ENCODE measurements around the gene ACTR3.

ACTR3 gene

GRCh38 chr2:113892004-113892710, 2.3 kb downstream of the ACTR3 start:
- DNase-seq (ENCODE audit: low read depth): no peak
- H3K4me3 ChIP-seq (ENCODE audit: low read depth, low read length): peak overlapping the region; percentile 88
- TF ChIP-seq CTCF (IDR thresholded peaks at IDR 0.05; ENCODE audit: low read depth, low read length, missing control alignments): no peak
- in situ Hi-C loops (cut with HindIII; ENCODE audit: low sequenced_read_pairs): no loop called here

- TF ChIP-seq CTCF (IDR thresholded peaks at IDR 0.05; ENCODE audit: low read depth, low read length, missing control alignments): no peak
- in situ Hi-C loops (cut with HindIII; ENCODE audit: low sequenced_read_pairs): no loop called here
- peak; percentile 89 for DNase-seq (ENCODE audit: low read depth)
- peak overlapping the region; percentile 2 for H3K4me3 ChIP-seq (ENCODE audit: low read depth, low read length)
Measured at GRCh38 chr2:113894156-113894743, 4.4 kb downstream of the ACTR3 start.

GRCh38 chr2:113895301-113895700, 5.4 kb downstream of the ACTR3 start:
- no peak for DNase-seq (ENCODE audit: low read depth)
- in situ Hi-C loops (cut with HindIII; ENCODE audit: low sequenced_read_pairs): no loop called here
- no peak for TF ChIP-seq CTCF (IDR thresholded peaks at IDR 0.05; ENCODE audit: low read depth, low read length, missing control alignments)
- no peak overlapping the region for H3K4me3 ChIP-seq (ENCODE audit: low read depth, low read length)

GRCh38 chr2:113895819-113896563, 6.1 kb downstream of the ACTR3 start:
- in situ Hi-C loops (cut with HindIII; ENCODE audit: low sequenced_read_pairs): no loop called here
- no peak overlapping the region for H3K4me3 ChIP-seq (ENCODE audit: low read depth, low read length)
- no peak for DNase-seq (ENCODE audit: low read depth)
- no peak for TF ChIP-seq CTCF (IDR thresholded peaks at IDR 0.05; ENCODE audit: low read depth, low read length, missing control alignments)

- in situ Hi-C loops (cut with HindIII; ENCODE audit: low sequenced_read_pairs): no loop called here
- no peak for DNase-seq (ENCODE audit: low read depth)
- TF ChIP-seq CTCF (IDR thresholded peaks at IDR 0.05; ENCODE audit: low read depth, low read length, missing control alignments): no peak
- H3K4me3 ChIP-seq (ENCODE audit: low read depth, low read length): no peak overlapping the region
Measured at GRCh38 chr2:113896791-113897190, 6.9 kb downstream of the ACTR3 start.

- no peak overlapping the region for H3K4me3 ChIP-seq (ENCODE audit: low read depth, low read length)
- no peak for TF ChIP-seq CTCF (IDR thresholded peaks at IDR 0.05; ENCODE audit: low read depth, low read length, missing control alignments)
- no peak for DNase-seq (ENCODE audit: low read depth)
- in situ Hi-C loops (cut with HindIII; ENCODE audit: low sequenced_read_pairs): no loop called here
Measured at GRCh38 chr2:113898081-113898480, 8.2 kb downstream of the ACTR3 start.

Data from astrocyte of the cerebellum (primary cell).